K562 (cell line): ENCODE data around the gene GSK3B. TPM values are rescaled to one million over a fixed set of nuclear protein-coding genes. Genes with fewer than 3 reads are reported as not detected.
A peak's percentile ranks its signal among the peaks of the same experiment; 100 is the strongest.

ENCODE experiments used
- ATAC-seq: fragments of 200-7000 bp; cut with Tn5 transposase; 3 replicates; pipeline ENCODE4 v1.9.1; 2020; ENCODE audit warnings: moderate library complexity
- Bru-seq: library from RNA; stranded (reverse); fragments of 400-500 nt; gene quantifications from one replicate; lab custom pipeline; 2021; lab: Mats Ljungman, UMichigan
- BruChase-seq, 2 experiments: library from RNA; stranded (reverse); fragments of 400-500 nt; gene quantifications; one replicate each; lab custom pipeline; 2021; lab: Mats Ljungman, UMichigan
- BruUV-seq: library from RNA; stranded (reverse); fragments of 400-500 nt; replicated peaks from 2 replicates; lab custom pipeline; 2021; lab: Mats Ljungman, UMichigan
- CTCF ChIA-PET: fragments of 300-600 bp; formaldehyde crosslinking; extraction: SDS; loops from one replicate; lab custom pipeline; 2021; ENCODE audit warnings: low intra/inter-chr PET ratio; lab: Yijun Ruan, JAX
- POLR2A ChIA-PET: fragments of 300-600, 350-650 bp; sonication (Branson Sonifier 250); formaldehyde crosslinking; extraction: SDS; loops from one replicate; lab custom pipeline; 2021; ENCODE audit warnings: antibody characterized with exemption, inconsistent platforms; lab: Yijun Ruan, JAX
- DNase-seq, 4 experiments: peaks; one replicate each; pipeline versions ENCODE4 v3.0.0 to v3.0.0-alpha.2; 2011 to 2018; ENCODE audit warnings: low spot score in 3 of 4, mixed read lengths in 3 of 4; ENCODE audit errors: extremely low read depth in 1 of 4
- FAIRE-seq: peaks from 2 replicates; lab custom pipeline; 2011; peaks lifted over from hg19 to GRCh38; lab: Jason Lieb, UNC
- H2AFZ ChIP-seq: 2 replicates; pipeline ENCODE4 v1.6.0; 2011; ENCODE audit warnings: low read depth, low read length, control low read depth, inconsistent platforms
- H3K27ac ChIP-seq: fragments of 200-600 bp; 3 replicates; pipeline ENCODE4 v1.8.0; 2011; ENCODE audit warnings: low read depth, mild to moderate bottlenecking, control low read depth, inconsistent platforms, low read length, moderate library complexity, mixed read lengths; ENCODE audit errors: extremely low read depth
- H3K27me3 ChIP-seq, 2 experiments: fragments of 300-600 bp in 1 of 2; 2 replicates in 1 of 2; 3 replicates in 1 of 2; pipeline versions ENCODE4 v1.6.0 to v1.8.0; 2011; ENCODE audit warnings: inconsistent platforms in 2 of 2, low read length in 2 of 2, mild to moderate bottlenecking in 1 of 2, mixed read lengths in 1 of 2, moderate library complexity in 1 of 2; ENCODE audit not compliant: control insufficient read depth in 2 of 2, insufficient read depth in 2 of 2
- H3K36me3 ChIP-seq: fragments of 300-600 bp; 3 replicates; pipeline ENCODE4 v1.8.0; 2011; ENCODE audit warnings: mild to moderate bottlenecking, low read length, inconsistent platforms; ENCODE audit not compliant: control insufficient read depth, insufficient read depth
- H3K4me1 ChIP-seq, 2 experiments: fragments of 200-600 bp in 1 of 2; replicated peaks in 1 of 2; 2 replicates in 1 of 2; 3 replicates in 1 of 2; pipeline versions ENCODE4 v1.5.1 to v1.8.0; 2011; ENCODE audit warnings: inconsistent platforms in 2 of 2, low read length in 2 of 2, mild to moderate bottlenecking in 1 of 2, mixed read lengths in 1 of 2, moderate library complexity in 1 of 2; ENCODE audit not compliant: control insufficient read depth in 2 of 2, insufficient read depth in 2 of 2
- H3K4me2 ChIP-seq: 2 replicates; pipeline ENCODE4 v1.6.1; 2011; ENCODE audit warnings: low read length, control low read depth, inconsistent platforms, mixed read lengths; ENCODE audit not compliant: insufficient read depth
- H3K4me3 ChIP-seq: fragments of 200-600 bp; sonication (generic), shearing (Covaris generic); 2 replicates; pipeline ENCODE4 v1.5.1; 2016; ENCODE audit warnings: control low read depth, inconsistent platforms
- H3K79me2 ChIP-seq: fragments of 200-600 bp; 3 replicates; pipeline ENCODE4 v1.8.0; 2011; ENCODE audit warnings: low read length, inconsistent platforms; ENCODE audit not compliant: control insufficient read depth, insufficient read depth
- H3K9ac ChIP-seq, 2 experiments: 2 replicates each; pipeline versions ENCODE4 v1.6.0 to v1.6.1; 2011; ENCODE audit warnings: low read depth in 2 of 2, low read length in 2 of 2, control low read depth in 1 of 2, inconsistent platforms in 1 of 2, mild to moderate bottlenecking in 1 of 2, mixed read lengths in 1 of 2; ENCODE audit not compliant: insufficient read depth in 1 of 2
- H3K9me1 ChIP-seq: one replicate; pipeline ENCODE4 v1.6.0; 2011; ENCODE audit warnings: inconsistent platforms, mild to moderate bottlenecking, low read length, moderate library complexity; ENCODE audit not compliant: control insufficient read depth, insufficient read depth
- H3K9me3 ChIP-seq: replicated peaks from 2 replicates; pipeline ENCODE4 v1.5.1; 2011; ENCODE audit warnings: low read depth, low read length, inconsistent platforms; ENCODE audit not compliant: control insufficient read depth, insufficient read depth
- H4K20me1 ChIP-seq: replicated peaks from 2 replicates; pipeline ENCODE4 v1.6.1; 2011; ENCODE audit warnings: low read length, inconsistent platforms, mixed read lengths; ENCODE audit not compliant: control insufficient read depth, insufficient read depth
- HDAC2 ChIP-seq: fragments of 450-650 bp; IDR thresholded peaks from 2 replicates; pipeline ENCODE4 v1.6.1; 2016; ENCODE audit warnings: mild to moderate bottlenecking
- HNRNPLL ChIP-seq: fragments of 200-400 bp; formaldehyde crosslinking; IDR thresholded peaks from 2 replicates; pipeline ENCODE4 v1.6.1; 2017; ENCODE audit warnings: low read length, low read depth, mild to moderate bottlenecking; ENCODE audit not compliant: poor library complexity, severe bottlenecking
- POLR2B ChIP-seq: fragments of 450-650 bp; IDR thresholded peaks from 2 replicates; pipeline ENCODE4 v1.6.1; 2018; ENCODE audit warnings: low read depth; ENCODE audit not compliant: partially characterized antibody
- RBFOX2 ChIP-seq: fragments of 200-400 bp; formaldehyde crosslinking; IDR thresholded peaks from 2 replicates; pipeline ENCODE4 v1.6.1; 2017; ENCODE audit warnings: low read depth, mild to moderate bottlenecking, low read length, moderate library complexity
- SNIP1 ChIP-seq: fragments of 450-650 bp; IDR thresholded peaks from 2 replicates; pipeline ENCODE4 v1.7.1; 2017; ENCODE audit warnings: low read depth, mild to moderate bottlenecking
- TFAM ChIP-seq: fragments of 250-450 bp; sonication (Bioruptor Pico); conservative IDR thresholded peaks from 2 replicates; pipeline ENCODE4 v1.5.0; 2021; ENCODE audit warnings: mild to moderate bottlenecking, moderate library complexity
- WGBS: fragments of 100-300 bp; shearing (Covaris generic); methylation state at CpG from one replicate; pipeline ENCODE4 v1.1.6; 2016; ENCODE audit warnings: low coverage, mixed read lengths; ENCODE audit not compliant: insufficient coverage; ENCODE audit errors: missing lambda C conversion rate; 5-methylcytosine and 5-hydroxymethylcytosine counted together
- in situ Hi-C: fragments of 300-500 bp; cut with MboI; formaldehyde crosslinking; loops from 4 replicates; pipeline ENCODE4 v1.15.0; 2018; ENCODE audit warnings: inconsistent platforms, mixed read lengths
- intact Hi-C: fragments of 100-400 bp; cut with micrococcal nuclease; formaldehyde crosslinking; loops from 2 replicates; pipeline ENCODE4 v1.14.2; 2022
- long read RNA-seq, 3 experiments: library from polyadenylated mRNA in 2 of 3; library from RNA in 1 of 3; unstranded in 2 of 3; stranded (forward) in 1 of 3; transcript quantifications; one replicate each; pipeline ENCODE4 v2.0.0, GENCODE V29; 2019 to 2022
- polyA minus RNA-seq, 3 experiments: library from RNA; depleted of rRNA, polyadenylated mRNA; stranded (reverse); fragments of >200 nt; gene quantifications; 2 replicates each; pipeline ENCODE4 v1.2.3, GENCODE V29; 2011
- polyA plus RNA-seq, 8 experiments: library from polyadenylated mRNA; depleted of rRNA in 4 of 8; stranded (reverse) in 5 of 8; unstranded in 3 of 8; fragments of >200 nt; fragmentation: Nextera tagmentation in 2 of 8; fragmentation: Illumina TruSeq in 1 of 8; extraction: Ambion mirVana in 2 of 8; extraction: Trizol in 1 of 8; gene quantifications; 2 replicates each; pipeline versions ENCODE4 v1.2.1 to v1.2.3, GENCODE V29; 2011 to 2014; ENCODE audit warnings: inconsistent platforms in 1 of 8, missing spikeins in 1 of 8
- total RNA-seq, 7 experiments: library from RNA; depleted of rRNA in 6 of 7; stranded (reverse); fragments of >200 nt in 6 of 7; fragmentation: Illumina TruSeq in 2 of 7; extraction: Trizol in 2 of 7; gene quantifications; 2 replicates each; pipeline versions ENCODE4 v1.2.1 to v1.2.3, GENCODE V29; 2011 to 2021; ENCODE audit warnings: low replicate concordance in 1 of 7
- TF ChIP-seq, protein P1 (sequence below): fragments of 250-450 bp; sonication (Bioruptor Pico); IDR thresholded peaks from 2 replicates; pipeline ENCODE4 v1.8.0; 2022; ENCODE audit warnings: inconsistent platforms
- TF ChIP-seq, protein P2 (sequence below): fragments of 200-800 bp; sonication (Bioruptor generic); IDR thresholded peaks from 2 replicates; pipeline ENCODE4 v1.6.1; 2017; ENCODE audit warnings: missing genetic modification characterization, missing compliant biosample characterization

Gene GSK3B
- 26.8 and 51.3 TPM in 2 replicates for total RNA-seq (2011; cell fraction: chromatin; rRNA removed; ENCODE audit: low replicate concordance)
- total RNA-seq (2011; cell fraction: nucleolus; rRNA removed), result 11.5 and 15.0 TPM in 2 replicates
- total RNA-seq (2011; cell fraction: nucleoplasm; rRNA removed), result 19.8 and 21.6 TPM in 2 replicates
- 14.3 and 15.5 TPM in 2 replicates for total RNA-seq (2014; rRNA removed)
- 18.7 and 19.7 TPM in 2 replicates for total RNA-seq (2014; rRNA removed; fragmentation: Illumina TruSeq; extraction: Trizol)
- total RNA-seq (2015; rRNA removed; fragmentation: Illumina TruSeq; extraction: Trizol), result 22.1 and 25.0 TPM in 2 replicates
- 20.8 and 22.2 TPM in 2 replicates for total RNA-seq (2021)
- polyA plus RNA-seq (2011; rRNA removed), result 20.4 and 21.1 TPM in 2 replicates
- 9.6 and 14.7 TPM in 2 replicates for polyA plus RNA-seq (2011; cell fraction: cytosol; rRNA removed)
- polyA plus RNA-seq (2011; cell fraction: nucleus; rRNA removed), result 9.6 and 17.2 TPM in 2 replicates
- polyA plus RNA-seq (2012), result 9.6 and 11.8 TPM in 2 replicates
- polyA plus RNA-seq (2014; fragmentation: Illumina TruSeq; extraction: Trizol), result 20.8 and 23.1 TPM in 2 replicates
- polyA plus RNA-seq (2014; fragmentation: Nextera tagmentation; extraction: Ambion mirVana), result 1 to 10 TPM; 4.7 to 5.2 TPM
- 13.0 and 13.4 TPM in 2 replicates for polyA plus RNA-seq (2014; rRNA removed)
- polyA minus RNA-seq (2011; rRNA and poly(A)+ RNA removed), result 57.1 and 60.2 TPM in 2 replicates
- 22.4 and 33.8 TPM in 2 replicates for polyA minus RNA-seq (2011; cell fraction: cytosol; rRNA and poly(A)+ RNA removed)
- polyA minus RNA-seq (2011; cell fraction: nucleus; rRNA and poly(A)+ RNA removed), result 16.8 and 31.2 TPM in 2 replicates
- Bru-seq, nascent RNA, result percentile 74 among the genes with signal in this experiment
- BruChase-seq, experiment 1, labeled RNA remaining after a 2-hour chase, result percentile 75 among the genes with signal in this experiment
- BruChase-seq, experiment 2, labeled RNA remaining after a 6-hour chase, result percentile 72 among the genes with signal in this experiment
- long read RNA-seq, experiment 1, full-length matches to known transcripts, result 20 of 45 reads
- long read RNA-seq, experiment 1, partial matches to known transcripts, result 10 of 45 reads
- long read RNA-seq, experiment 1, other reads (novel, unspliced or antisense), result 15 of 45 reads
- long read RNA-seq, experiment 2, full-length matches to known transcripts, result 17 of 26 reads
- long read RNA-seq, experiment 2, partial matches to known transcripts, result 1 of 26 reads
- long read RNA-seq, experiment 2, other reads (novel, unspliced or antisense), result 8 of 26 reads
- long read RNA-seq, experiment 3, full-length matches to known transcripts, result 1 of 3 reads
- long read RNA-seq, experiment 3, partial matches to known transcripts, result 0 of 3 reads
- long read RNA-seq, experiment 3, other reads (novel, unspliced or antisense), result 2 of 3 reads

DNA sequence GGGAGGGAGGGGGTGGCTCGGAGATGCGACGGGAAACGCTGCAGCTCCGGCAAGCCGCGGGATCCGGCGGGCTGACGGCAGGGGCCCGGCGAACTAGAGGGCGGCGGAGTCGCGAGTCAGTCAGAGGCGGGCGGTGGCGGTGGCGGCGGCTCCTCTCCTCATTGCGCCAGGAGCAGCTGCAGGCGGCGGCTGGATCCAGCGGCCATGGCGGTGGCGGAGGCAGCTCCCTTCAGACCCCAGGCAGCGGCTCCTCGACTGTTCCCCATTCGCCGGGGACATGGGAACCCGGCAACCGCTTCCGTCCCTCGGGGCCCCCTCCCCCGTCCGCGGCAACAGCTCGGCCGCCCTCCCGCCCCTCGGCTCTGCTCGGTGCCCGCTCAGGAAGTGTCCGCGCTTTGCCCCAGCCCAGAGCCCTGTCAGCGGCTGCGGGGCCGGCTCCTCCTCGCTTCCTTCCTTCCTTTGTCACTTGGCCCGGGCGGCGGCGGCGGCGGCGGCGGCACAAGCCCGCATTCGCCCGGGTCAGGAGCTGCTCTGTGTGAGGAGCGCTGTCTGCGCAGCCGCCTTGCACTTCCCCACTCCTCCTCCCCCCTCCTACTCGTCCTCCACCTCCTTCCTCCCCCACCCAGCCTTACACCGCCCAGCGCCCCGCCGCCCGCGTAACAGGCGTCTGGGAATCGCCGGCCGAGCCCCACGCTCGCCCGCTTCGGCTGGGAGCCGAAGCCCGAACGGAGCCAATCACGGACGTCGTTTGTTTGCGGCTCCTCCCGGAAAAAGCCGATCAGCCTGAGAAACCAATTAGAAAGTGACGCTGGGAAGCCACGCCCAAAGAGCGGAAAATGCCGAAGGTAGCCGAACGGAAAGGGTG is at the start of gene GSK3B:
TSS of gene GSK3B (minus strand) at position 537 of the 865 bp plus-strand sequence. CDS start 1,013 bp downstream, outside the sequence.
- in situ Hi-C loops (no loop called here), intact Hi-C loops (loop anchor here (5.0 to 10.0 kb wide), 4 partner anchors 77 to 461 kb away; no protein-coding TSS in a partner anchor)
- CTCF ChIA-PET, result no interaction called here
- peaks cover 7 to 10% of the 10 kb centered on the region in 2 experiments; a peak in 3 of 5 replicates for H3K4me1 ChIP-seq
- BruUV-seq, result no TSS peak
- peak within 1 kb of the TSS; percentile 94 for H2AFZ ChIP-seq
- H3K4me2 ChIP-seq, result peak within 1 kb of the TSS; percentile 89
- ATAC-seq (peak; percentile 78), DNase-seq (peak in 3 of 4 experiments; percentile 75 to 84 (median 76)), FAIRE-seq (no peak)
- peaks cover 72% of the 10 kb centered on the region for H3K79me2 ChIP-seq
- POLR2A ChIA-PET, result interaction anchor here (0.5 to 3.5 kb wide), 13 partner anchors 11 to 1161 kb away, joined by 3 to 28 read pairs (median 3); partner anchors contain the start of gene TIMMDC1
- peaks cover 23% of the 10 kb centered on the region for H4K20me1 ChIP-seq
- peak within 1 kb of the TSS; percentile 99 for H3K27ac ChIP-seq
- peak within 1 kb of the TSS; percentile 98 to 99 for H3K9ac ChIP-seq
- no peaks in the 10 kb centered on the region for H3K9me3 ChIP-seq
- no peaks in the 10 kb centered on the region for H3K9me1 ChIP-seq
- peak within 1 kb of the TSS; percentile 92 for H3K4me3 ChIP-seq
- peaks cover 10% of the 10 kb centered on the region; the same call in 1 of the 3 replicates for H3K36me3 ChIP-seq
- 0% methylated on average over 8 of the region's 94 CpGs for WGBS
- no peaks in the 10 kb centered on the region for H3K27me3 ChIP-seq
- no peak for TF ChIP-seq HDAC2
- TF ChIP-seq SNIP1, result no peak
- peak; percentile 74 for TF ChIP-seq RBFOX2
- TF ChIP-seq TFAM (CRISPR knock-in tag), result no peak
- peak; percentile 71 for TF ChIP-seq POLR2B
- TF ChIP-seq, protein P1, sequence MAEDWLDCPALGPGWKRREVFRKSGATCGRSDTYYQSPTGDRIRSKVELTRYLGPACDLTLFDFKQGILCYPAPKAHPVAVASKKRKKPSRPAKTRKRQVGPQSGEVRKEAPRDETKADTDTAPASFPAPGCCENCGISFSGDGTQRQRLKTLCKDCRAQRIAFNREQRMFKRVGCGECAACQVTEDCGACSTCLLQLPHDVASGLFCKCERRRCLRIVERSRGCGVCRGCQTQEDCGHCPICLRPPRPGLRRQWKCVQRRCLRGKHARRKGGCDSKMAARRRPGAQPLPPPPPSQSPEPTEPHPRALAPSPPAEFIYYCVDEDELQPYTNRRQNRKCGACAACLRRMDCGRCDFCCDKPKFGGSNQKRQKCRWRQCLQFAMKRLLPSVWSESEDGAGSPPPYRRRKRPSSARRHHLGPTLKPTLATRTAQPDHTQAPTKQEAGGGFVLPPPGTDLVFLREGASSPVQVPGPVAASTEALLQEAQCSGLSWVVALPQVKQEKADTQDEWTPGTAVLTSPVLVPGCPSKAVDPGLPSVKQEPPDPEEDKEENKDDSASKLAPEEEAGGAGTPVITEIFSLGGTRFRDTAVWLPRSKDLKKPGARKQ (CRISPR knock-in tag), result no peak
- peak; percentile 100 for TF ChIP-seq HNRNPLL
- TF ChIP-seq, protein P2, sequence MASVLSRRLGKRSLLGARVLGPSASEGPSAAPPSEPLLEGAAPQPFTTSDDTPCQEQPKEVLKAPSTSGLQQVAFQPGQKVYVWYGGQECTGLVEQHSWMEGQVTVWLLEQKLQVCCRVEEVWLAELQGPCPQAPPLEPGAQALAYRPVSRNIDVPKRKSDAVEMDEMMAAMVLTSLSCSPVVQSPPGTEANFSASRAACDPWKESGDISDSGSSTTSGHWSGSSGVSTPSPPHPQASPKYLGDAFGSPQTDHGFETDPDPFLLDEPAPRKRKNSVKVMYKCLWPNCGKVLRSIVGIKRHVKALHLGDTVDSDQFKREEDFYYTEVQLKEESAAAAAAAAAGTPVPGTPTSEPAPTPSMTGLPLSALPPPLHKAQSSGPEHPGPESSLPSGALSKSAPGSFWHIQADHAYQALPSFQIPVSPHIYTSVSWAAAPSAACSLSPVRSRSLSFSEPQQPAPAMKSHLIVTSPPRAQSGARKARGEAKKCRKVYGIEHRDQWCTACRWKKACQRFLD (CRISPR knock-in tag), result peak; percentile 6; the same call in 1 of the 2 replicates
